Eye (tissue), 1 donor: Measurements from ENCODE around the gene ASNS.
A peak's percentile ranks its signal among the peaks of the same experiment; 100 is the strongest.

Experiments used
- DNase-seq: peaks from one replicate; pipeline ENCODE4 v3.0.0-alpha.2; 2015

Gene ASNS

DNA sequence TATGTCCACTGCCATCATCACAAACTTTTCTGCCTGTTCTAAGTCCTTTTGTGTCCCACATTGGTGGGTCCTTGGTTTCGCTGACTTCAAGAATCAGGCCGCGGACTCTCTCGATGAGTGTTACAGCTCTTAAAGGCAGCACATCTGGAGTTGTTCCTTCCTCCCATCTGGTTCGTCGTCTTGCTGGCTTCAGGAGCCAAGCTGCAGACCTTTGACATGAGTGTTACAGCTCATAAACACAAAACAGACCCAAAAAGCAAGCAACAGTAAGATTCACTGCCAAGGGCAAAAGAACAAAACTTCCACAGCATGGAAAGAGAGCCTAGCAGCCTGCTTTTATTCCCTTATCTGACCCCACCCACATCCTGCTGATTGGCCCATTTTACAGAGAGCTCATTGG is 30.2 kb downstream of the ASNS start:
- no peak for DNase-seq

DNA sequence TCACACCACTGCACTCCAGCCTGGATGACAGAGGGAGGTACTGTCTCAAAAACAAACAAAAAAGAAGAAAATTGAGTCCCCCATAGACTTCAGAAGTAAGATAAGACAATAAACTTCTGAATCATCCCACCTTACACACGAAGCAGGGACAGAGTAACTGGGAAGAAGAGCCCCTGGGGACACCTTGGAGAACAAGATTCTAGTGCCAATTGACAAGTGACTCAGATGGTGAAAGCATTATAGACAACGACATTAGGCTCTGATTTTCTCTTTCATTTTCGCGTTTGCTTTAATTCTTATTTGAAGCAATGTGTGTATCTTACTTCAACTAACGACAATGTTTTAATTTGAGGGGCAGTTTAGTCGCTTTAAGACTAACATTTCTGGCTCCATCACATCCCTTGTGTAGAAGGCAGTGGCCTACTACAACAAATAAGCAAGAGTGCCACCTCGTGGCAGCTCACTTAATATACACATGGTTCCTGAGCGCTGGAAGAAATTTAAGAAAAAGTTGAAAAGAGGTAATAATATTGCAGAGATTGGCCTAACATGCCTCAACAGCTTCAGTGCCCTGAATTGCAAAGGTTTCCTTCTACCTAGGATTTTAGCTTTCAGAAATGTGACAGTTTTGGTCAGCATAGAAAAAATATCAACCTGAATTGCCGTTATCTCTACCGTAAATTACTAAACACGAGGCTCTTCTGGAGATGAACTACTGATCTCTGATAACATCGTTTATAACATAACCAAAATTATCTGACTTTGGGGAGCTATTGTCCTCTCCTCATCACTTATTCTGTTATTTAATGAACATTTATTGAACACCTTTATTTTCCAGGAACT is 36.7 kb downstream of the ASNS start:
- DNase-seq = peak; percentile 87

DNA sequence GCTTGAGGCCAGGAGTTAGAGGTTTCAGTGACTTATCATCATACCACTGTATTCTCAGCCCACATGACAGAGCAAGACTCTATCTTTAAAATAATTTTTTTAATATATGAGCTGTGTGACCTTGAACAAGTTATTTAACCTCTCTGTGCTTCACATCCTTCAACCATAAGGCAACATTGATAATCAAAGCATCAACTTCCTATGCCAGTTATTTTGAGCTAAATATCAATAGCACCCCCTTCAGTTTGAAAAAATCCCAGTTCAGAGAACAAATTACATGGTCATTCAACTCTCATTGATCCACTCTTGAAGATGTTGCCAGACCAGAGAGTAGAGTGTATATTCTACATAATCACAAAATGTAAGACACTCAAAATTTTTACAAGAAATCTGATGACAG is 53.0 kb downstream of the ASNS start:
- DNase-seq = no peak

GRCh38 chr7:97818066-97818663 is 54.0 kb downstream of the ASNS start:
- DNase-seq = no peak
